GM21360 (cell line): ENCODE data around the gene DHRS4L2.

Experiments used
- ATAC-seq: cut with Tn5 transposase; IDR thresholded peaks from one replicate; pipeline ENCODE4 v1.9.1; 2021; ENCODE audit warnings: mild to moderate bottlenecking, moderate library complexity; ENCODE audit not compliant: unreplicated experiment

Gene DHRS4L2

GRCh38 chr14:24051789-24052655 is 63.3 kb downstream of the DHRS4L2 start, which contains the start of gene CARMIL3:
CARMIL3 (plus strand) TSS chr14:24052009; CDS start chr14:24052154, 145 bp downstream.
- ATAC-seq: no peak

GRCh38 chr14:24052656-24053547 is 64.2 kb downstream of the DHRS4L2 start:
- ATAC-seq: no peak

- ATAC-seq: no peak
These were observed 65.0 kb downstream of the DHRS4L2 start for GRCh38 chr14:24053548-24054323.

- ATAC-seq: no peak
These were observed 65.6 kb downstream of the DHRS4L2 start for GRCh38 chr14:24054324-24054641.

GRCh38 chr14:24054646-24055045 is 65.9 kb downstream of the DHRS4L2 start:
- no peak for ATAC-seq
